Fibroblast of skin of abdomen (primary cell): ENCODE measurements around the gene PPP1R10.

Source experiments
- DNase-seq: peaks from one replicate; pipeline ENCODE4 v3.0.0-alpha.2; 2013

Gene PPP1R10

DNA sequence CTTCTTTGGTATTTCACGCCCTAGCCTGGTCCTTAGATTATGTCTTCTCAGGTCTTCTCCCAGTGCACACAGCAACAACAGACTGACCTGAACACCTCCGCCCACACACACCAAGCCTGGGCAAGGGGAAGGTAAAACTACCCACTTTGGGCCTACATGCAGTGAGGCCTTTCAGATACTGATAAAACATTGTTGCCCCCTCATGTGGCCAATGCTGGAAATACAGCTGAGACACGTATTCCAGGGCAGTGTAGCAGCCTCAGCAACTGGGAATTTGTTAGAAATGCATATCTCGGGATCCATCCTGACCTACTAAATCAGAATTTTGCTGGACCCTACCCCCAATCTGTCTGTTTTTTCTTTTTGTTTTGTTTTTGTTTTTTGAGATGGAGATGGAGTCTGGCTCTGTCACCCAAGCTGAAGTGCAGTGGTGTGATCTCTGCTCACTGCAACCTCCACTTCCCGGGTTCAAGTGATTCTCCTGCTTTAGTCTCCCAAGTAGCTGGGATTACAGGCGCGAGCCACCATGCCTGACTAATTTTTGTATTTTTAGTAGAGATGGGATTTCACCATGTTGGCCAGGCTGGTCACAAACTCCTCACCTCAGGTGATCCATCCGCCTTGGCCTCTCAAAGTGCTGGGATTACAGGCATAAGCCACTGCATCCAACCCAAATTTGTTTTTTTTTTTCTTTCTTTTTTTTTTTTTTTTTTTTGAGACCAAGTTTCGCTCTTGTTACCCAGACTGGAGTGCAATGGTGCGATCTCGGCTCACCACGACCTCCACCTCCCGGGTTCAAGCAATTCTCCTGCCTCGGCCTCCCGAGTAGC, 19.5 kb downstream of the PPP1R10 start:
- DNase-seq, result peak; percentile 72

DNA sequence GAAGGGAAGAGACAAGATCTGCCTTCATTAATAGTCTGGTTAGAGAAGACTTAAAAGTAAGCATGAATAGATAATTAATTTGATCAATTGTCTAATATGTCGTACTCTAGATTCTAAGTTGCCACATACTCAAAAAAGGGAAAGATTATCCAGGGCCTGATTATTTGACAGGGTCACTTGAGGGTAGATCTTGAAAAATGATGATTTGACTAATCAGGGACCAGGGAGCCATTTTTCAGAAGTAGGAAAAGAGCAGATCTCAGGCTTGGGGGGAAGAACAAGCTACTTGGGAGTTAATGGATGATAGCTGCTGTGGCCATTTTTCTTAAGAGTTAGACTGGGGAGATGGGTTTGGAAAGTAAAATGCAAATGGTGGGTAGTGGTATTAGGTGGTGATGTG, 24.8 kb downstream of the PPP1R10 start:
- no peak for DNase-seq

DNA sequence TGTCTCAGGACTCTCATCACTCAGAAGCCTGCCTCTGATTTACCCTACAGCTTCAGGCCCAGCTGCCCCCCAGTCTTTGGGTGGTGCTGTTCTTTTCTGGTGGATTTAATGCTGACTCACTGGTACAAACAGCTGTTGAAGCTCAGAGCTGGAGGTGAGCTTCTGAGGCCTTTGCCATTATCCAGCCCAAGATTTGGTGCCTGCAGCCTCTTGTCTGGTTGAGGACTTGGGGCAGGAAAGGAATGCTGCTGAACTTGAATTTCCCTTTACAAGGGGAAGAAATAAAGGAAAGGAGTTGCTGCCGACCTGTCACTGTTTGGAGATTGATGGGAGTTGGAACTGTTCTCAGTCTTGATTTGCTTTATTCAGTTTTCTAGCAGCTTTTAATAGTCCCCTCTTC, 26.0 kb downstream of the PPP1R10 start:
- peak; percentile 20 for DNase-seq

DNA sequence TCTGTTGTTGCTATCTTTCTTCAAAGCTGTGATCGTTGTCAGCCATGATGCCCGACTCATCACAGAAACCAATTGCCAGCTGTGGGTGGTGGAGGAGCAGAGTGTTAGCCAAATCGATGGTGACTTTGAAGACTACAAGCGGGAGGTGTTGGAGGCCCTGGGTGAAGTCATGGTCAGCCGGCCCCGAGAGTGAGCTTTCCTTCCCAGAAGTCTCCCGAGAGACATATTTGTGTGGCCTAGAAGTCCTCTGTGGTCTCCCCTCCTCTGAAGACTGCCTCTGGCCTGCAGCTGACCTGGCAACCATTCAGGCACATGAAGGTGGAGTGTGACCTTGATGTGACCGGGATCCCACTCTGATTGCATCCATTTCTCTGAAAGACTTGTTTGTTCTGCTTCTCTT, 26.5 kb downstream of the PPP1R10 start:
- DNase-seq, result no peak

DNA sequence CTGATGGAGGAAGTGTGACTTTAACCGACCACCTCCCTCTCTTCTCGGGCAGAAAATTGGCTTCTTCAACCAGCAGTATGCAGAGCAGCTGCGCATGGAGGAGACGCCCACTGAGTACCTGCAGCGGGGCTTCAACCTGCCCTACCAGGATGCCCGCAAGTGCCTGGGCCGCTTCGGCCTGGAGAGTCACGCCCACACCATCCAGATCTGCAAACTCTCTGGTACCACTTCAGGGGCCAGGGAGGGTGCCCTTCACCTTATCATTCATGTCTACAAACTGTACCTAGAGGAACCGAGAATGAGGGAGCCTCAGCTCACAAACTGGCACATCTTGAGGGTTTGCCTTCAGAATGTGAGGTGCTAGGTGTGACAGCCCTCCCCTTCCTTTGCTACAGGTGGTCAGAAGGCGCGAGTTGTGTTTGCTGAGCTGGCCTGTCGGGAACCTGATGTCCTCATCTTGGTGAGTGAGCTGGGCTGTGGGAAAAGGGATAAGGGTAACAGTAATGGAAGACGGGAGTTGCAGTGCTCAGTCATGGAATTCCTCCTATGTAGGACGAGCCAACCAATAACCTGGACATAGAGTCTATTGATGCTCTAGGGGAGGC, 27.2 kb downstream of the PPP1R10 start:
- DNase-seq, result no peak

DNA sequence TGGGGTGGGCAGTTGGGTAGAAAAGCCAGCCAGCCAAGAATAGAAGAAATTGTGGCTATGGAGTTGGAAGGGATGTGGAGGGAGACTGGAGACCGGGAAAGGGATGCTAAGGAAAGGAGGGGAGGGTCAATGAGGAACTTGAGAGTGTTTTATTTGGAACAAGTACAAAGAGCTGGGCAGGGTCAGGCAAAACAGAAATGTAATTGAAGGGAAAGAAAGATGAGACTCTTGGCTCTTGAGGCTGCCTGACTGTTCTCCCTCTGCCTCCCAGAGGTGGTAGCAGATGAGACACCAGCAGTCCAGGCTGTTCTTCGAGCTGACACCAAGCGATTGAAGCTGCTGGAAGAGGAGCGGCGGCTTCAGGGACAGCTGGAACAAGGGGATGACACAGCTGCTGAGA, 33.1 kb downstream of the PPP1R10 start:
- no peak for DNase-seq

DNA sequence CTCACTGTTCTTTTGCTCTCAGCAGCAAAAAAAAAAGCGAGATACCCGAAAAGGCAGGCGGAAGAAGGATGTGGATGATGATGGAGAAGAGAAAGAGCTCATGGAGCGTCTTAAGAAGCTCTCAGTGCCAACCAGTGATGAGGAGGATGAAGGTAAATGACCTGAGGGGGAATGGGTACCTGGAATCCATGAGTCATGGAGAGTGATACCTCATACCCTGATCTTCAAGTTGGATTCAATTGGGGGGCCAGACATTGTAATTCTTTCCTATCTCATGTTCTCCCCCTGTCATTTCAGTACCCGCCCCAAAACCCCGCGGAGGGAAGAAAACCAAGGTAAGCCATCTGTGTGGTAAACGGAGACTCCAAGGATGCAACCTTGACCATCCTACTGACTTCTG, 39.0 kb downstream of the PPP1R10 start:
- DNase-seq, result no peak

DNA sequence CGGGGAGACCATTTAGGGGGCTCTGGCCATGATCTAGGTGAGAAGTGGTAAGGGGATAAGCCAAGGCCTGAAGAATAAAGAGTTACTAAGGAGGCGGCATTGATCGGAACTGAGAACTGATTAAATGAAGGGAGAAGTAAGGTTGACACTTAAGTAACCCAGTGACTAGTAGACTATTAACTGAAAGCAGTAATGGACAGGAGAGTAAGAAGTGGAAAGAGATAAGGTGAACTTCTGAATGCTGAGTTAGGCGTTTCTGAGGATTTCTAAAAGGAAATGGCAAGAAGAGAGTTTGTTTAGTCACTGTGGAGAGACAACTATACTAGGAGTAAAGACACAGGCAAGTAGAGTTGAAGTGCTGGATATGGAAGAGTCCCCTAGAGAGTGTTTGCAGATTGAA, 43.9 kb downstream of the PPP1R10 start:
- no peak for DNase-seq

DNA sequence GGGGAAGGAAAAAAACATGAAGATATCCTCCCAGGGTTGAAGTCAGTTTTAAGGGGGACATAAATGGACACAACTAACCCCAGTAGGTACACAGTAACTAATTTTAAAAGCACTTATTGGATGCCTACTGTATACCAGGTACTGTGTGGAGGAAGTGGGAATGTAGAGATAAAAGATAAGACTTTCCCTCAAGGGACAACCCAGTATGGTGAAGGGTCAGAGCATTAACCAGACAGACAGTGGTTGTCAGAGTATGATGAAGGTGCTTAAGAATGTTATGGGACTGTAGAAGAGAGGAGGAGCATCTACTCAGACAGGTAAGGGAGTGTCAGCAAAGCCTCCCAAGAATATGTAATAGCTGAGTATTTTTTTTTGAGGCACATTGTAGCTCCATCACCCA, 44.9 kb downstream of the PPP1R10 start:
- DNase-seq, result no peak

DNA sequence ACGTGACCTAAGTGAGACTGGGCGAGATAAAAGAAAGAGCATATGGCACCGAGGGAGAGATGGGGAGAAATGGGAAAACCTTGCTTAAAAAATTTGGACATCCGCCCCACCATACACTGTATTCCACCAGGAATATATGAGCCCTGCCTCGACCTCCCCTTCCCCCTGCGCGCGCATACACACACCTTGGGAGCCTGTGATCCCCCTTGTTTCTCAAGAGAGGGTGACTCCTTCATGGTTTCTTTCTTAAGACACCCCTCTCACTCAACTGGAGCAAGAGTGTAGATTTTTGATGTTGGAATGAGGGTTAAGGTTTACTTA, 45.3 kb downstream of the PPP1R10 start:
- DNase-seq, result no peak

DNA sequence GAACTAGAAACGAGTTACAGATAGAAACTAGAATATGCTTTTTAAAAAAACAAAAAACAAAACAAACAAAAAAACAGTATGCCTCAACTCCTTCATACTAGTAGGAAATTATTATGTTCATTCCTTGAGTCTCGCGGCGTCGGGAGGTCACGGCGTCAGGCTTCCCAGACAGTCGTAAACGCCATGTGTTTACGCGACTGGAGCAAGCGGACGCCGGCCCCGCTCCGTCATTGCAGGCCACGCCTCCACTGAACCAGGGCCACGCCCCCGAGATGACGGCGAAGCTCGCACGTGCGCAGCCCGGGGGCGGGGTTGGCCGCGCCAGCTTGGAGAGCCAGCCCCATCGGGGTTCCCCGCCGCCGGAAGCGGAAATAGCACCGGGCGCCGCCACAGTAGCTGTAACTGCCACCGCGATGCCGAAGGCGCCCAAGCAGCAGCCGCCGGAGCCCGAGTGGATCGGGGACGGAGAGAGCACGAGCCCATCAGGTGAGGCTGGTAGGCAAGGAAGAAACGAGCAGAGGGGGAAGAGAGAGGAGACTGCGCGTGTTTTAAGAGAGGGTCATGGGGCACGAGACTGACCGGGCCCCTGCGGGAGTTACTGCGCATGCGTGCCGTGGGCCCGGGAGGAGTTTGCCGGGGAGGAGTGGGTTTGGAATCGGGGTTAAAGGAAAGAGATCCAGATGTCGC, 45.8 kb downstream of the PPP1R10 start, which contains the start of gene ABCF1:
ABCF1 (plus strand) TSS at position 368 of the 687 bp plus-strand sequence; CDS start at position 414, 46 bp downstream.
- peak; percentile 96 for DNase-seq

DNA sequence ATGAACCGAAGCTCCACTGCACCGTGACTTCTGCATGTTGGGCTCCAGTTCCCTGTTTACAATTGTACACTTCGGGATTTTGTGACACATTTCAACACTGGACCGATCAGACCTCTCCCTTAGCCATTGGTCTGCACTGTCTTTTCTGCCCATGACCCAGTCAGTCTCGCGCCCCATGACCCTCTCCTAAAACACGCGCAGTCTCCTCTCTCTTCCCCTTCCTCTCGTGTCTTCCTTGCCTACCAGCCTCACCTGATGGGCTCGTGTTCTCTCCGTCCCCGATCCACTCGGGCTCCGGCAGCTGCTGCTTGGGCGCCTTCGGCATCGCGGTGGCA, 46.3 kb downstream of the PPP1R10 start:
- DNase-seq, result no peak

DNA sequence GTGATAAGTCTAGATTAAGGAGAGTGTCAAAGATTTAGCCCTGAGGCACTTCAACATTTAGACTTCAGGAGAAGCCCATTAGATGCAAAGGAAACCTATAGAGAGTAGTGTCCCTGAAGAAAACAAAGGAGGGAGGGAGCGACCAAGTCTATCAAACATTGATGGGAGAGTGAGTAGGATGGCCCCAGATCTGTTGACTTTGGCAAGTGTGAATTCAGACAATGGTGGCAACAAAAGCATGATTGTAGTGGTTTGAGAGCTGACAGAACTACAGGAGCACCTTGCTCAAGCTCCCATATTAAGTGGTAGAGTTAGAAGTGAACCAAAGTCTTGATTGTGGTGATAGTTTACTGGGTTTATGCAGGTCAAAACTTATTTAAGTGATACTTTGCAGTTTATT, 46.8 kb downstream of the PPP1R10 start:
- no peak for DNase-seq

DNA sequence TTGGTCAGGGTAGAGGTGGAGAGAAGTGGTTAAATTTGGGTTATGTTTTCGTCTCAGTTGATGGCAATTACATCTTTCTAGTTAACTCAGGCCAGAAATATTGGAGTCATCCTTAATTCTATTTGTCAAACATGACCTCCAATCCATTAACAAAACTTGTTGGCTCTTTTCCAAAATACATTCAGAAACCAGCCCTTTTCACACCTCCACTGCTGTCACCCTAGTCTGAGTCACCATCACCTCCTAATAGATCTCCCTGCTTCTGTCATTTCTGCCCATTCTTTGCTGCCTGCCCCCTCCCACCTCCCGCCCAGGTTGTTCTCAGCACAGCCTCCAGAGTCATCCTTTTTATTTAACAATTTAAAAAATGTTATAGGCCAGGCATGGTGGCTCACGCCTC, 48.8 kb downstream of the PPP1R10 start:
- no peak for DNase-seq

DNA sequence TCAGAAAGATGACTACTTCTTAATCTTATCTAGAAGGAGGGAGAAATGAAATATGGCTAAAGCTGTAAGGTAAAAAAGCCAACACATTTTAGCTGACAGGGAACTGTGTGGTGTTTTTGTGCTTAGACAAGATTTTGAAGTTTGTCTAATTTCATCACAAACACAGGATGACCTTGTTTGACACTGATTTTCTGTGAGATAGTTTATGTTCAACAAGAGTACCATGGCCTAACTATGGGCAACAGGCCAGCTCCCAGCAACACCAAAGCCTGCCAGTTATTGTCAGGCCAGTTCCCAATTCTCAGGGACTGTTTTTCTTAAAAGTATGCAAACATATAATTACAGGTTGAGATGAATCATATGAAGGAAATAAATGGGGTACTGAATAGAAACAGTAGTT, 51.3 kb downstream of the PPP1R10 start:
- no peak for DNase-seq

DNA sequence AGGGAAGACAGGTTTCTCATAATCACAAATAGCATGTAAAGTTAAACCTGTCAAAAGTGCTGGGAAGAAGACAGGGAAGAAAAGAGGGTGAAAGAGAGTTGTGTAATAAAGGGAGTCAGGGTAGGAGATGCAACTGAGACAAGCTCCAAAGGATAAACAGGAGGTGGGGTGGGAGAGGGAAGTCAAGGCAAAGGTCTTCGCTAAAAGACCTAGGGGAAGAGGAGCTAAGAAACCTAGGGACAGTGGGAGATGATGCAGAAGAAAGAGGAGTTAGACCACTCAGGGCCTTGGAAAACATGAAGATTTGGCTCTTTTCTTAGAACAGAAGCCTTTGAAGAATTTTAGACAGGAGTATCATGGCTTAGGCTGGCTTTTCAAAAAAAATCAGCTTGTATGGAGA, 52.9 kb downstream of the PPP1R10 start:
- DNase-seq, result no peak

DNA sequence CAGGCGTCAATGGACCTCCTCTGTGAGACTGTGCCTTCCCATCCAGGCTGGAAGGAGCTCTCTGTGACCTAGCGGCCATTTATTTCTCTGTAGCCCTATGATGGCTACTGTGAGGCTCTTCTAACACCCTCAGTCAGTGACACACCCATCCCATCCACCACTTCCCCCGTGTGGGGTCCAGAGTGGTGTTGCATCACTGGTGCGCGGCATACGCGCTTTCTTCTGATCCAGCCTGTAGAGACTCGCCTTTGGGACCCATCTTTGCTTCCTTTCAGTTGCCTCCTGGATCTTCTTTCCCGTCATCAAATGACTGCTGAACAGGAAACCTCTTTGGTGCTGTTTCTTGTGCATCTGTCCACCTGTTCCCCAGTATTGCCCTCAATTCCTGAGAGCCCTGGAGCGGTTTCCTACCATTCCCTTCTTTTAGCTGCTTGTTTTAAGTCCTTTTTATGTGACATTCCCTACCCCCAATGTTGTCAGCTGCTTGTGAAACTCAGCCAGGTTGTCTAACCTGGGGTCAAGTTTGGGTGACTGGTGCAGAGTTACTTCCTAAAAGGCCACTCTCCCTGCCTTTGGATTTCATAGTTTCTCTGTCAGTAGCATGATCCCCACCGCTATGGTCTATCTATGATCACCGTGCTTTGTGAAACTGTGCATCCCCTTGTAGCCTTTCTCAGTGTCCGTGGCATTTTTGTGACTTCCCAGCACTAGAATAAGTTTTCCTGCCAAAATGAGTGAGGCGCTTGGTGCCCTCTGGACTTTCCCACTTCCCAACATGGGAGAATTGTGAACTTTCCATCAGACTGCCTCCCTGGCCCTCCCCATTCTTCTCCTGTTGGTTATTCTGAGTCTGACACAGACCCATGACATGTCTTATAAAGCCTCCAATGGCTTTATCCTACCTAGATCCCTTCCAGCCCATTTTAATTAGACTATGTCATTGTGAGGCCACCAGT, 54.3 kb downstream of the PPP1R10 start:
- no peak for DNase-seq

DNA sequence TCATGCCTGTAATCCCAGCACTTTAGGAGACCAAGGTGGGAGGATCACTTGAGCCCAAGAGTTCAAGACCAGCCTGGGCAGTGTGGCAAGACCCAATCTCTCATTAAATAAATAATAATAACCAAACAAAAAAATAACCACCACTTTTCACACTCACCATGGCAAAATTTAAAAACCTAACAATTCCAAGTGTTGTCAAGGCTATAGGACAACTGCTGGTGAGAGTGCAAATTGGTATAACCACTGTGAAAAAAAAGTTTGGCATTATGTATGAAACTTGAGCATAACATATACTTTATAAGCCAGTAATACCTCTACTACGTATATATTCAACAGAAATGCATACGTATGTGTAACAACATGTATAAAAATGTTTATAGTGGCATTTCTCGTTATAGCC, 56.1 kb downstream of the PPP1R10 start:
- DNase-seq, result no peak

DNA sequence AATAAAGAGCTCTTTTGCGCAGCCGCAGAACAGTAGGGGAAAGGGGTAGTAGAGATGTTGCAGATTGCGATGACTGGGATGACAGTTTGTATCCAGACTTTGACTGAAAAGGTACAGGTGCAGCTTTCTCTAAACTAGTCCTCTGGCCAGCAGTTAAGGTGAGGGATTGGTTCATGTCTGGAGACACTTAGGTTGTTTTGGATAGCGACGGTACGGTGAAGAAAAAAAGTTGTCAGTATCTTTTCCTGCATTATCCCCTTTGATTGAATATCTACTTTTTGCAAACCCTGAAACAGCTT, 59.4 kb downstream of the PPP1R10 start:
- no peak for DNase-seq

DNA sequence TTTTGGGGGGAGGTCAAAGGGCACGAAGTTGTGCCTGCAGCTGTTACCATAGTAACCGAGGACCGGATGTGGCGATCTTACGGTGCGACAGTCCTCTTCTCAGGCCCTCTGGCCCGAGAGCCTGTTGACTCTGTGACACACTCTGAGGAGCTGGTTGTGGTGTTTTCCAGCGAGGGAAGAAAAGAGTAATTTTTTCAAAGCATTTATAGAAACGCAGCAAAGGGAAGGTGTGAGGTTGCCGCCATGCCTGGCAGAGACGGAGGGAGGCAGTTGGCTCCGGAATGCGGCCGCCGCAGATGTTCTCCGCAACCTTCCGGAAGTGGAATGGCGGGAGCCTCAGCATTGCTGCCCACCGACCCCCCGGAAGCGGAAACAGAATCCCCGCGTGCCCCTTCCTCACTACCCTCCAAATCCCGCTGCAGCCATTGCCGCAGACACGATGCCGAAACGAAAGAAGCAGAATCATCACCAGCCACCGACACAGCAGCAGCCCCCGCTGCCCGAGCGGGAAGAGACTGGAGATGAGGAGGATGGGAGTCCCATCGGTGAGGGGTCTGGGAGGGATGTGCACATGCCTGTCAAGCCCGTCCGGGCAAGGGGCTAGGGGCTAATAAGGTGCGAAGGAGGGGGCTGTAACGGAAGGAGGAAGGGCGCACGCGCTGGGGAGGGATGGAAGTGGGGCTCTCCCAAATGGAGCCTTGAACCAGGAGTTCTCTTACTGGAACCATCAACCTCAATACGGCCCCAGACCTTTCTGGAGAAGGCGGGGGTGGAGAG, 59.9 kb downstream of the PPP1R10 start, which contains the start of gene PRR3:
PRR3 (plus strand) TSS at position 390 of the 777 bp plus-strand sequence; CDS start at position 440, 50 bp downstream.
- peak; percentile 88 for DNase-seq

DNA sequence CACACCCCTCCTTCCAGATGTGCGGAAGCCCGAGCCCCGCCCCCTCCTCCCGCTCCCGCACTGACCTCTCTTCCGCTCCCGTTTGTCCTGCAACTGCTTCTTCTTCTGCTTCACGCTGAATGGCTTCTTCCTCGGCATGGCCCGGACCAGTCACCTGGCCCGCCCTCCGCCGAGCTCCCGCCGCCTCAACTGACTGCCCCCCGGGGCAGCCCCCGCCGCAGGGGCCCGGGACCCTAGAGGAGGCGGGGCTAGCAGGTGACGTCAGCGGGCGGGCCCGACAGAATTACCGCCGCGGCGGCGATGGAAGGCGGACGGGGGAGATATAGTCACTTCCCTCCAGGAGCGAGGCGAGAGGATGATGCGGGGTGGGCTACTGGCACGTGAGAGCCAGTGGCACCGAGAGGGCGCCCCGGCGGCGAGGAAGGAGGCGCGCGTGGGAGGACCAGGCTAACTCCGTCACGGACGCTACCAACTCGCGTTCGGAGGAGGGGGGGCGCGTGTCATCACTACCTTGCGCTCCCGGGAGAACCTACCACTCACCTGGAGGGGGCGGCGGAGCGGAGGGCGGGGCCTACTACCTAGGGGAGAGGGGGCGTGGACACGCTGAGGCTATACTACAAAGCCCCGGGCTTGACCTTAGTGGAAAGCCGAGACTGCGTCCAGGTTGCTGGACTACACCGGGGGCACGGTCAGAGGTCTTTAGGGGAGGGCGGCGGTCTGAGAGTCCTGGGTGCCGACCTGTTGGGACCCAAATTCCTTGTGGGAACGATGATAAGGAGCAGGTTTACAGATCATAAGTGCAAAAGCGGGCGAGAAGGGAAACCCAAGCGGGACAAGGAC, 60.8 kb downstream of the PPP1R10 start, which contains the start of gene GNL1:
GNL1 (minus strand) TSS at position 424 of the 840 bp plus-strand sequence; CDS start at position 138, 286 bp downstream.
- peak; percentile 86 for DNase-seq
